Measurements from ENCODE around the gene NAV2. TPM values are rescaled to one million over a fixed set of nuclear protein-coding genes. Genes with fewer than 3 reads are reported as not detected.

Gene NAV2
- total RNA-seq, 1 experiment from 2014 or later: 139 TPM

GRCh38 chr11:20060181-20060580 is 347.5 kb downstream of the NAV2 start:
- BruUV-seq (replicated peaks): TSS peak; percentile 2
- no peak for DNase-seq (ENCODE audit: unreplicated experiment)
- no peaks in the 10 kb centered on the region for H3K27me3 Mint-ChIP-seq (ENCODE audit: insufficient read depth, unreplicated experiment)
- H3K4me1 Mint-ChIP-seq (ENCODE audit: insufficient read depth, unreplicated experiment): peaks cover 66% of the 10 kb centered on the region
- intact Hi-C loops (cut with micrococcal nuclease): no loop called here
- no peaks in the 10 kb centered on the region for H3K9me3 Mint-ChIP-seq (ENCODE audit: unreplicated experiment)
- POLR2A ChIA-PET: interaction anchor here (0.6 to 22.8 kb wide), 14 partner anchors 8 to 125 kb away, joined by 3 to 691 read pairs (median 6); no protein-coding TSS in a partner anchor
- H3K36me3 Mint-ChIP-seq (ENCODE audit: insufficient read depth, unreplicated experiment): peaks cover 100% of the 10 kb centered on the region
- TF ChIP-seq CTCF (IDR thresholded peaks at IDR 0.05; ENCODE audit: unreplicated experiment): no peak
- CTCF ChIA-PET: interaction anchor here (0.9 to 7.1 kb wide), 8 partner anchors 9 to 154 kb away, joined by 3 to 53 read pairs (median 4); no protein-coding TSS in a partner anchor
- H3K27ac Mint-ChIP-seq (ENCODE audit: low read depth, unreplicated experiment): peak overlapping the region; percentile 68
- peak overlapping the region; percentile 22 for H3K4me3 Mint-ChIP-seq (ENCODE audit: unreplicated experiment)

- H3K27ac Mint-ChIP-seq (ENCODE audit: low read depth, unreplicated experiment): peak overlapping the region; percentile 68
- ChIA-PET CTCF (interaction anchor here (0.5 to 7.1 kb wide), 10 partner anchors 8 to 307 kb away, joined by 3 to 53 read pairs (median 4); no protein-coding TSS in a partner anchor), POLR2A (interaction anchor here (0.6 to 22.8 kb wide), 11 partner anchors 9 to 107 kb away, joined by 3 to 691 read pairs (median 7); no protein-coding TSS in a partner anchor)
- H3K4me1 Mint-ChIP-seq (ENCODE audit: insufficient read depth, unreplicated experiment): peaks cover 61% of the 10 kb centered on the region
- no peak for TF ChIP-seq CTCF (IDR thresholded peaks at IDR 0.05; ENCODE audit: unreplicated experiment)
- peaks cover 100% of the 10 kb centered on the region for H3K36me3 Mint-ChIP-seq (ENCODE audit: insufficient read depth, unreplicated experiment)
- no peak overlapping the region for H3K4me3 Mint-ChIP-seq (ENCODE audit: unreplicated experiment)
- DNase-seq (ENCODE audit: unreplicated experiment): no peak
- intact Hi-C loops (cut with micrococcal nuclease): no loop called here
- H3K9me3 Mint-ChIP-seq (ENCODE audit: unreplicated experiment): no peaks in the 10 kb centered on the region
- no peaks in the 10 kb centered on the region for H3K27me3 Mint-ChIP-seq (ENCODE audit: insufficient read depth, unreplicated experiment)
- no TSS peak for BruUV-seq (replicated peaks)
These were observed 348.1 kb downstream of the NAV2 start for GRCh38 chr11:20060647-20061205.

GRCh38 chr11:20061776-20062175 is 349.1 kb downstream of the NAV2 start:
- TF ChIP-seq CTCF (IDR thresholded peaks at IDR 0.05; ENCODE audit: unreplicated experiment): no peak
- Mint-ChIP-seq H3K36me3 (ENCODE audit: insufficient read depth, unreplicated experiment) (peaks cover 100% of the 10 kb centered on the region), H3K27ac (ENCODE audit: low read depth, unreplicated experiment) (peak overlapping the region; percentile 51), H3K4me3 (ENCODE audit: unreplicated experiment) (no peak overlapping the region), H3K9me3 (ENCODE audit: unreplicated experiment) (no peaks in the 10 kb centered on the region), H3K27me3 (ENCODE audit: insufficient read depth, unreplicated experiment) (no peaks in the 10 kb centered on the region), H3K4me1 (ENCODE audit: insufficient read depth, unreplicated experiment) (peaks cover 51% of the 10 kb centered on the region)
- no TSS peak for BruUV-seq (replicated peaks)
- DNase-seq (ENCODE audit: unreplicated experiment): peak; percentile 62
- intact Hi-C loops (cut with micrococcal nuclease): no loop called here
- CTCF ChIA-PET: interaction anchor here (0.6 to 4.5 kb wide), 8 partner anchors 38 to 185 kb away, joined by 3 to 19 read pairs (median 4); no protein-coding TSS in a partner anchor
- POLR2A ChIA-PET: interaction anchor here (0.8 to 22.8 kb wide), 8 partner anchors 10 to 108 kb away, joined by 4 to 691 read pairs (median 44); no protein-coding TSS in a partner anchor

GRCh38 chr11:20064961-20065405 is 352.3 kb downstream of the NAV2 start:
- Mint-ChIP-seq H3K9me3 (ENCODE audit: unreplicated experiment) (no peaks in the 10 kb centered on the region), H3K36me3 (ENCODE audit: insufficient read depth, unreplicated experiment) (peaks cover 100% of the 10 kb centered on the region), H3K4me3 (ENCODE audit: unreplicated experiment) (no peak overlapping the region), H3K27ac (ENCODE audit: low read depth, unreplicated experiment) (peak overlapping the region; percentile 12), H3K4me1 (ENCODE audit: insufficient read depth, unreplicated experiment) (peaks cover 23% of the 10 kb centered on the region), H3K27me3 (ENCODE audit: insufficient read depth, unreplicated experiment) (no peaks in the 10 kb centered on the region)
- no TSS peak for BruUV-seq (replicated peaks)
- ChIA-PET POLR2A (interaction anchor here (0.7 to 22.8 kb wide), 4 partner anchors 27 to 357 kb away, joined by 3 to 691 read pairs (median 5); no protein-coding TSS in a partner anchor), CTCF (interaction anchor here (1.1 to 3.4 kb wide), 2 partner anchors 30 to 113 kb away, joined by 3 to 11 read pairs; no protein-coding TSS in a partner anchor)
- intact Hi-C loops (cut with micrococcal nuclease): no loop called here
- no peak for TF ChIP-seq CTCF (IDR thresholded peaks at IDR 0.05; ENCODE audit: unreplicated experiment)
- no peak for DNase-seq (ENCODE audit: unreplicated experiment)
